ENCODE measurements around the gene TNS4. TPM values are rescaled to one million over a fixed set of nuclear protein-coding genes. Genes with fewer than 3 reads are reported as not detected.
"Not testable (repeated sequence)": the region's sequence is repeated elsewhere in the genome, so short reads cannot be mapped to it uniquely, and the experiment has no call there.

Gene TNS4
- total RNA-seq, 1 experiment from 2014 or later: 0.59 TPM

DNA sequence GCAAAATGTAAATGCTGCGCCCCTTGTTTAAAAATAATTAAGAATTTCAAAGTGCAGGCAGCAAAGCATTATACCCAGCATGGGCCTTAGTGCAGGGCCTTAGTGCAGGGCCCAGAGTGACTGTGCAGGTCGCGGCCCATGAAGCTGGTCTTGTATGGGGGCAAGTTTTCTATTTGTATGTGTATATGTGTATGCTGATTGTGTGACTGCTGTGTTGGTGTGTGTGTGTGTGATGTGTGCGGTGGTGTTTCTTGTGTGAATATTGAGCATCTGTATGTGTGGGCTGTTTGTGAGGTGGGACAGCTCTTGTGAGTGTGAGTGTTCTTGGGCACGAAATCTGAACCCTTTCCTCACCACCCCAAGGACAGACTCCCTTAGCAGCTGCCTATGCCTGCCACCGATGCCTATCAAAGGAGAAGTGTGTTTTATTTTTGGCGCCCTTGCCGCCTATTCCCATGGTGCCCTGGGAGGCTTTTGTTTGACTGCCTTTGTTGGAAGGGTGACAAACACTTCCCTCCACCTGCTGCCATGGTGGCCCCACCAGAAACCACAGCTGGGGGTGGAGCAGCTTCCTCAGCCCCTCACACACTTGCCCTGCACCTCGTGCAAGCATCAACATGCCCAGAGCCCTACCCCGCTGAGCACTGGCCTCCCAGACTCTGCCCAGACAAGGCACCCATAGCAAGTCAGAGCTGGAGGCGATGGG is 45.8 kb upstream of the TNS4 start:
- Histone ChIP-seq H4K5ac (ENCODE audit: insufficient read length, low read depth, low read length) (no peak overlapping the region), H4K8ac (replicated peaks; ENCODE audit: insufficient read length, low read depth, low read length) (no peak overlapping the region), H3K4me1 (ENCODE audit: insufficient read depth, low read length) (no peaks in the 10 kb centered on the region; the same call in 1 of the 2 replicates), H3K79me1 (ENCODE audit: insufficient read depth, low read depth, low read length, poor library complexity, severe bottlenecking) (no peaks in the 10 kb centered on the region), H3K79me2 (ENCODE audit: insufficient read depth, low read length) (no peaks in the 10 kb centered on the region), H2BK5ac (ENCODE audit: insufficient read length, low read length) (no peak overlapping the region), H3K4me2 (ENCODE audit: insufficient read depth, insufficient read length, low read length) (no peak overlapping the region), H3K23me2 (ENCODE audit: insufficient read length, low read depth, low read length, poor library complexity, severe bottlenecking) (no peaks in the 10 kb centered on the region), H3K4ac (ENCODE audit: low read depth, low read length) (no peak overlapping the region), H4K20me1 (ENCODE audit: control insufficient read depth, insufficient read depth, insufficient read length) (no peaks in the 10 kb centered on the region), H2AFZ (ENCODE audit: low read length) (no peak overlapping the region), H3K14ac (ENCODE audit: insufficient read depth, low read length) (no peak overlapping the region), H3K23ac (ENCODE audit: insufficient read length, low read depth, low read length) (no peak overlapping the region), H3K18ac (ENCODE audit: insufficient read length, low read depth, low read length) (no peak overlapping the region), H3K9ac (ENCODE audit: extremely low read depth, insufficient read length, low read length) (no peak overlapping the region), H4K91ac (ENCODE audit: insufficient read length, low read depth, low read length) (no peak overlapping the region), H2BK15ac (ENCODE audit: low read depth, low read length) (no peak overlapping the region), H2AK5ac (ENCODE audit: insufficient read length, low read length) (no peak overlapping the region), H2BK120ac (ENCODE audit: low read depth, low read length, poor library complexity, severe bottlenecking) (no peak overlapping the region), H3K56ac (ENCODE audit: insufficient read length, low read depth, low read length) (no peak overlapping the region), H3K9me3 (ENCODE audit: control insufficient read depth, low read depth, low read length) (no peaks in the 10 kb centered on the region), H3K27ac (ENCODE audit: insufficient read length, low read depth, low read length) (no peak overlapping the region), H3K27me3 (ENCODE audit: insufficient read depth, low read length) (no peaks in the 10 kb centered on the region), H3T11ph (ENCODE audit: low read length) (no peak overlapping the region), H2BK20ac (ENCODE audit: low read depth, low read length, poor library complexity, severe bottlenecking) (no peak overlapping the region), H2BK12ac (ENCODE audit: insufficient read length, low read depth, low read length) (no peak overlapping the region)
- Mint-ChIP-seq H3K36me3 (ENCODE audit: insufficient read depth in 1 of 3, low read depth in 3 of 3) (no peaks in the 10 kb centered on the region), H3K4me1 (peaks cover 20 to 33% of the 10 kb centered on the region in 2 experiments), H3K4me3 (no peak overlapping the region), H3K9me3 (peaks cover 0 to 3% of the 10 kb centered on the region in 2 experiments; a peak in 1 of 5 replicates), H3K27me3 (ENCODE audit: low read depth) (no peaks in the 10 kb centered on the region; the same call in 1 of the 2 replicates), H3K27ac (peak overlapping the region in 1 of 3 experiments; percentile 44; a peak in 1 of 7 replicates)
- peak; percentile 35 for DNase-seq
- TF ChIP-seq, protein P1, sequence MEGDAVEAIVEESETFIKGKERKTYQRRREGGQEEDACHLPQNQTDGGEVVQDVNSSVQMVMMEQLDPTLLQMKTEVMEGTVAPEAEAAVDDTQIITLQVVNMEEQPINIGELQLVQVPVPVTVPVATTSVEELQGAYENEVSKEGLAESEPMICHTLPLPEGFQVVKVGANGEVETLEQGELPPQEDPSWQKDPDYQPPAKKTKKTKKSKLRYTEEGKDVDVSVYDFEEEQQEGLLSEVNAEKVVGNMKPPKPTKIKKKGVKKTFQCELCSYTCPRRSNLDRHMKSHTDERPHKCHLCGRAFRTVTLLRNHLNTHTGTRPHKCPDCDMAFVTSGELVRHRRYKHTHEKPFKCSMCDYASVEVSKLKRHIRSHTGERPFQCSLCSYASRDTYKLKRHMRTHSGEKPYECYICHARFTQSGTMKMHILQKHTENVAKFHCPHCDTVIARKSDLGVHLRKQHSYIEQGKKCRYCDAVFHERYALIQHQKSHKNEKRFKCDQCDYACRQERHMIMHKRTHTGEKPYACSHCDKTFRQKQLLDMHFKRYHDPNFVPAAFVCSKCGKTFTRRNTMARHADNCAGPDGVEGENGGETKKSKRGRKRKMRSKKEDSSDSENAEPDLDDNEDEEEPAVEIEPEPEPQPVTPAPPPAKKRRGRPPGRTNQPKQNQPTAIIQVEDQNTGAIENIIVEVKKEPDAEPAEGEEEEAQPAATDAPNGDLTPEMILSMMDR (conservative IDR thresholded peaks at IDR 0.05): no peak
- WGBS (ENCODE audit: extremely low coverage, insufficient read length, low lambda C conversion rate): no CpG with 5 or more reads among the region's 11 CpGs

DNA sequence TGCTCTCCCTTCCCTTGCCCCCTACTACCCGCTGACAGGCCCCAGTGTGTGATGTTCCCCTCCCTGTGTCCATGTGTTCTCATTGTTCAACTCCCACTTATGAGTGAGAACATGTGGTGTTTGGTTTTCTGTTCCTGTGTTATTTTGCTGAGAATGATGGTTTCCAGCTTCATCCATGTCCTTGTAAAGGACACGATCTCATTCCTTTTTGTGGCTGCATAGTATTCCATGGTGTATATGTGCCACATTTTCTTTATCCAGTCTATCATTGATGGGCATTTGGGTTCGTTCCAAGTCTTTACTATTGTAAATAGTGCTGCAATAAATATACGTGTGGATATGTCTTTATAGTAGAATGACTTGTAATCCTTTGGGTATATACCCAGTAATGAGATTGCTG is 45.1 kb upstream of the TNS4 start:
- not testable (repeated sequence) for H3K9me3 ChIP-seq (ENCODE audit: control insufficient read depth, low read depth, low read length); H3K27me3 Mint-ChIP-seq (ENCODE audit: low read depth); H3T11ph ChIP-seq (ENCODE audit: low read length); H3K18ac ChIP-seq (ENCODE audit: insufficient read length, low read depth, low read length); H2AK5ac ChIP-seq (ENCODE audit: insufficient read length, low read length); H2BK120ac ChIP-seq (ENCODE audit: low read depth, low read length, poor library complexity, severe bottlenecking); H2BK12ac ChIP-seq (ENCODE audit: insufficient read length, low read depth, low read length); H3K79me2 ChIP-seq (ENCODE audit: insufficient read depth, low read length); H4K8ac ChIP-seq (replicated peaks; ENCODE audit: insufficient read length, low read depth, low read length); H3K4me2 ChIP-seq (ENCODE audit: insufficient read depth, insufficient read length, low read length); H4K20me1 ChIP-seq (ENCODE audit: control insufficient read depth, insufficient read depth, insufficient read length); H3K23ac ChIP-seq (ENCODE audit: insufficient read length, low read depth, low read length); H4K5ac ChIP-seq (ENCODE audit: insufficient read length, low read depth, low read length); H3K27ac Mint-ChIP-seq; H4K91ac ChIP-seq (ENCODE audit: insufficient read length, low read depth, low read length); H3K4me3 Mint-ChIP-seq; H3K23me2 ChIP-seq (ENCODE audit: insufficient read length, low read depth, low read length, poor library complexity, severe bottlenecking); H3K36me3 Mint-ChIP-seq (ENCODE audit: insufficient read depth in 1 of 3, low read depth in 3 of 3); H2BK15ac ChIP-seq (ENCODE audit: low read depth, low read length); H2BK5ac ChIP-seq (ENCODE audit: insufficient read length, low read length); H3K4ac ChIP-seq (ENCODE audit: low read depth, low read length); H3K56ac ChIP-seq (ENCODE audit: insufficient read length, low read depth, low read length); H3K9ac ChIP-seq (ENCODE audit: extremely low read depth, insufficient read length, low read length); H3K9me3 Mint-ChIP-seq; H3K79me1 ChIP-seq (ENCODE audit: insufficient read depth, low read depth, low read length, poor library complexity, severe bottlenecking); H3K4me1 ChIP-seq (ENCODE audit: insufficient read depth, low read length); H3K27me3 ChIP-seq (ENCODE audit: insufficient read depth, low read length); H2BK20ac ChIP-seq (ENCODE audit: low read depth, low read length, poor library complexity, severe bottlenecking); H2AFZ ChIP-seq (ENCODE audit: low read length); H3K27ac ChIP-seq (ENCODE audit: insufficient read length, low read depth, low read length); H3K14ac ChIP-seq (ENCODE audit: insufficient read depth, low read length); DNase-seq
- no CpG with 5 or more reads among the region's 4 CpGs for WGBS (ENCODE audit: extremely low coverage, insufficient read length, low lambda C conversion rate)
- H3K4me1 Mint-ChIP-seq: peaks cover 22 to 36% of the 10 kb centered on the region in 2 experiments
